Measurements from ENCODE around the gene SUN1.

GRCh38 chr7:898460-898854, 66.2 kb downstream of the SUN1 start:
- TF ChIP-seq POLR2A (IDR thresholded peaks at IDR 0.05; ENCODE audit: low read depth, low read length) (no peak), POLR2AphosphoS5 (IDR thresholded peaks at IDR 0.05; ENCODE audit: low read depth, low read length) (no peak)
